Measurements from ENCODE around the gene ACP7.

The ACP7 gene

DNA sequence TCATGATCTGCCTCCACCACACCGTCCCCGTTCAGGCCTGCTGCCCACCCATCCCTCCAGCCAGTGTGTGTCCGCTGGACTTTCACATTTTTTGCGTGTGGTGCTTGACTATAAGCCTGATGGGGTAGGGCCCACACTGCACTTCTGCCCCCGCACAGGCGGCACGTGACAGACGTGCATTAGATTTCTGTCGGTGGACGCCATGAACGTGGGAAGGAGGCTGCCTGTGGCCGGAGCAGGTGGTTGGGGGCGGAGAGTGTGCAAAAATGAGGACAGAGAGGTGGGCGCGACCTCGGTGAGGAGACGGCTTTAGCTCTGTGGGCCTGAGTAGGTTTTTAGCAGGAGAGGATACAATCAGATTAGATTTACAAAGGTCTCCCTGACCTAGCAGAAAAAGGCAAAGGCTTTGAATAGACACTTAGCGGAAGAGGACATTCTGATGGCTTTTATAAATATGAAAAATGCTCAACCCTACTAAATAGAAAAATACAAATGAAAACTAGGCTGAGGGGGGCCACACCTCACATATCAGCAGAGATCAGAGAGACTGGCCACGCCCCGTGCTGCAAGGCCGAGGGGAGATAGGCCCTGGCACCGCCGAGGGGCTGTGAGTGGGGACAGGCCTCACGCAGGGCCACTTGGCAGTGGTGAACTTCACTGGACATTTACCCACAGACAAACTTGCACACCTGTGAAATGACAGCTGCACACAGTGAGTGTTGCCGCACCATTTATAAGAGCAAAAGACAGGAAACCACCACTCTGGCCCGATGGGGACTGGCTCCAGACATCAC is 66.8 kb downstream of the ACP7 start:
- H3K27me3 ChIP-seq (ENCODE audit: control insufficient read depth, low read length) = no peaks in the 10 kb centered on the region
- H3K79me2 ChIP-seq (ENCODE audit: control insufficient read depth, low read length) = peaks cover 6% of the 10 kb centered on the region; the same call in 1 of the 2 replicates
- H3K27ac ChIP-seq (ENCODE audit: low read depth, low read length) = no peak overlapping the region
- H3K4me3 ChIP-seq (ENCODE audit: low read length) = no peak overlapping the region
- H3K4me1 ChIP-seq (ENCODE audit: control insufficient read depth, low read length) = no peaks in the 10 kb centered on the region
- H3K9me3 ChIP-seq (ENCODE audit: control insufficient read depth, insufficient read depth, low read length) = no peaks in the 10 kb centered on the region
- no peaks in the 10 kb centered on the region for H4K20me1 ChIP-seq (ENCODE audit: control insufficient read depth, insufficient read depth, low read depth, low read length)
- H3F3A ChIP-seq (ENCODE audit: control insufficient read depth, insufficient read depth) = no peaks in the 10 kb centered on the region
- H3K36me3 ChIP-seq (ENCODE audit: control insufficient read depth, low read length) = no peaks in the 10 kb centered on the region
- no peak overlapping the region for H3K4me2 ChIP-seq (ENCODE audit: low read length)
- TF ChIP-seq EZH2phosphoT487 (IDR thresholded peaks at IDR 0.05; ENCODE audit: borderline replicate concordance, low read length) = no peak
- TF ChIP-seq, protein P1, sequence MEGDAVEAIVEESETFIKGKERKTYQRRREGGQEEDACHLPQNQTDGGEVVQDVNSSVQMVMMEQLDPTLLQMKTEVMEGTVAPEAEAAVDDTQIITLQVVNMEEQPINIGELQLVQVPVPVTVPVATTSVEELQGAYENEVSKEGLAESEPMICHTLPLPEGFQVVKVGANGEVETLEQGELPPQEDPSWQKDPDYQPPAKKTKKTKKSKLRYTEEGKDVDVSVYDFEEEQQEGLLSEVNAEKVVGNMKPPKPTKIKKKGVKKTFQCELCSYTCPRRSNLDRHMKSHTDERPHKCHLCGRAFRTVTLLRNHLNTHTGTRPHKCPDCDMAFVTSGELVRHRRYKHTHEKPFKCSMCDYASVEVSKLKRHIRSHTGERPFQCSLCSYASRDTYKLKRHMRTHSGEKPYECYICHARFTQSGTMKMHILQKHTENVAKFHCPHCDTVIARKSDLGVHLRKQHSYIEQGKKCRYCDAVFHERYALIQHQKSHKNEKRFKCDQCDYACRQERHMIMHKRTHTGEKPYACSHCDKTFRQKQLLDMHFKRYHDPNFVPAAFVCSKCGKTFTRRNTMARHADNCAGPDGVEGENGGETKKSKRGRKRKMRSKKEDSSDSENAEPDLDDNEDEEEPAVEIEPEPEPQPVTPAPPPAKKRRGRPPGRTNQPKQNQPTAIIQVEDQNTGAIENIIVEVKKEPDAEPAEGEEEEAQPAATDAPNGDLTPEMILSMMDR (IDR thresholded peaks at IDR 0.05; ENCODE audit: low read depth, low read length, poor library complexity, severe bottlenecking) = no peak
- H3K9me2 ChIP-seq (replicated peaks; ENCODE audit: control insufficient read depth, low read length) = no peaks in the 10 kb centered on the region

- H3K4me1 ChIP-seq (ENCODE audit: control insufficient read depth, low read length) = no peaks in the 10 kb centered on the region
- TF ChIP-seq, protein P1 (IDR thresholded peaks at IDR 0.05; ENCODE audit: low read depth, low read length, poor library complexity, severe bottlenecking) = no peak
- TF ChIP-seq EZH2phosphoT487 (IDR thresholded peaks at IDR 0.05; ENCODE audit: borderline replicate concordance, low read length) = no peak
- H3K27ac ChIP-seq (ENCODE audit: low read depth, low read length) = no peak overlapping the region
- peaks cover 5% of the 10 kb centered on the region; the same call in 1 of the 2 replicates for H3K79me2 ChIP-seq (ENCODE audit: control insufficient read depth, low read length)
- no peaks in the 10 kb centered on the region for H3K9me3 ChIP-seq (ENCODE audit: control insufficient read depth, insufficient read depth, low read length)
- no peaks in the 10 kb centered on the region for H3K27me3 ChIP-seq (ENCODE audit: control insufficient read depth, low read length)
- H3K36me3 ChIP-seq (ENCODE audit: control insufficient read depth, low read length) = no peaks in the 10 kb centered on the region
- H3K9me2 ChIP-seq (replicated peaks; ENCODE audit: control insufficient read depth, low read length) = no peaks in the 10 kb centered on the region
- H4K20me1 ChIP-seq (ENCODE audit: control insufficient read depth, insufficient read depth, low read depth, low read length) = no peaks in the 10 kb centered on the region
- no peak overlapping the region for H3K4me3 ChIP-seq (ENCODE audit: low read length)
- H3F3A ChIP-seq (ENCODE audit: control insufficient read depth, insufficient read depth) = no peaks in the 10 kb centered on the region
- no peak overlapping the region for H3K4me2 ChIP-seq (ENCODE audit: low read length)
These were observed 67.9 kb downstream of the ACP7 start for GRCh38 chr19:39152066-39152465.

DNA sequence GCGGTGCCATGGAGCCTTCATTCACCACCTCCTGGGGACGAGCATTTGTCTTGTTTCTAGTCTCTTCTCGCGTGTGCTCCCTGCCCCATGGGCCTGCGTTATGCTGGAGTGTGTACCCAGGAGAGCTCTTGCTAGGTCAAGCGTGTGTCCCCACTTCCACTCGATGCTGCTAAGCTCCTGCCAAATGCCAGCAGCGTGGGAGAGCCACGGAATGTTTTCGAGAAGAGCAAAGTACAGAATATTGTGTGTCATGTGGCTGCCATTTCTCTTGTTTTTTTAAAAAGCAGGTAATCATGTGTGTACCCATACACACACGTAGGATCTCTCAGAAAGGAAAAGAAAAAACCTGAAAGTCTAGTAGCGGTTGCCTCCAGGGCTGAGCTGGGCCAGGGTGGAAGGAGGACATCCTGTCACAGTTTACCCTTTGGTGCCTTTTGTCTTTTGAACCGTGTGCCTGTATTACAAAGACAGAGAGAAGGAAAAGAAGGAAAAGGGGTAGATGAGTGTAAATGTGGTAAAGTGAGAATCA is 70.0 kb downstream of the ACP7 start:
- Histone ChIP-seq H4K20me1 (ENCODE audit: control insufficient read depth, insufficient read depth, low read depth, low read length) (no peaks in the 10 kb centered on the region), H3K9me2 (replicated peaks; ENCODE audit: control insufficient read depth, low read length) (no peaks in the 10 kb centered on the region), H3K4me3 (ENCODE audit: low read length) (no peak overlapping the region), H3K4me1 (ENCODE audit: control insufficient read depth, low read length) (no peaks in the 10 kb centered on the region), H3F3A (ENCODE audit: control insufficient read depth, insufficient read depth) (no peaks in the 10 kb centered on the region), H3K36me3 (ENCODE audit: control insufficient read depth, low read length) (no peaks in the 10 kb centered on the region), H3K4me2 (ENCODE audit: low read length) (no peak overlapping the region), H3K79me2 (ENCODE audit: control insufficient read depth, low read length) (0 out of 2 replicates have a peak, but pooled peaks cover 5% of the 10 kb centered on the region), H3K27me3 (ENCODE audit: control insufficient read depth, low read length) (no peaks in the 10 kb centered on the region), H3K27ac (ENCODE audit: low read depth, low read length) (no peak overlapping the region), H3K9me3 (ENCODE audit: control insufficient read depth, insufficient read depth, low read length) (no peaks in the 10 kb centered on the region)
- TF ChIP-seq, protein P1 (IDR thresholded peaks at IDR 0.05; ENCODE audit: low read depth, low read length, poor library complexity, severe bottlenecking) = no peak
- no peak for TF ChIP-seq EZH2phosphoT487 (IDR thresholded peaks at IDR 0.05; ENCODE audit: borderline replicate concordance, low read length)
